ENCODE data around the gene HOXD3. TPM values are rescaled to one million over a fixed set of nuclear protein-coding genes. Genes with fewer than 3 reads are reported as not detected.

HOXD3 gene
- total RNA-seq, 2 experiments from 2014 or later: not detected

DNA sequence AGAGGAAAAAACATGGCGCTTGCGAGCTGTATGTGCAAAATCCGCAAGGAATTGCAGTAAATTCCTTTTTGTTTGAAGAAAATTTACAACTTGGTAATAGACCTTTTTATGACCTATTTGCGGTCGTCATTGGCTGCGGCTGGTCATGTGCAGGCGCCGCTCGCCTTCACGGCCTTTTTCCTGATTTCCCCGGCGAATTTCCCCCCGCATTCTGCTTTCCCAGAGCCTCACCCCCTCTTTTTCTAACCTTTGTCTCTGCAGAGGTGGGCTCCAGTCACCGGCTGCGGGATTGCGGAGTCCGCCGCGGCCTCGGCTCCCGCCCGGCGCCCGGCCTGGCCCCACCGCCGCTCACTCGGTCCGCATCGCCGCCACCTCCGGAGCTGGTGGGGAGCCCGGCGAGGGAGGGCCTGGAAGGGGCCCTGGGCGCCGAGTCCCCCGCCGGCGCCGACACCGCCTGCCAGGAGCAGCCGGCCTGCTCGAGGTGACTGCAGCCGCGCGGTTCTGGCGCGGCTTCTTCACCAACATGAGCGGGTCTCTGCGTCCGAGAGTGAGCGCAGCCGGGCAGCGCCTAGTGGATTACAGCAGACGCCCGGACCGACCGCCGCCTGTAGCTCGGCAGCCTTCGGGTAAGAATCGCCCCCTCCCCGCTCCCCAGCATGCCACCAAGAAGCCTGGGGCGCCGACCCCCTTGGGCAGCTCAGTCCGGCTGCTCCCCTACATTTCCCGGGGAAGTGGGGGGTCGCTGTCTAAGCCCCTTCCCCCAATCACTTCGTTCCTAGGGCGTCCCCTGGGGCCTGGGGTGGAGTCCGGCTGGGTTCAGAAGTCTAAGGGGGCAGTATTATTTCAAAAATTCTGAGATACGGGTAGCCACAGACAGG lies 20.5 kb upstream of the HOXD3 start:
- no peak overlapping the region for H3K4me3 Mint-ChIP-seq
- no peak overlapping the region for H3K27ac Mint-ChIP-seq
- H3K27me3 Mint-ChIP-seq: peaks cover 93% of the 10 kb centered on the region
- H3K36me3 Mint-ChIP-seq: peaks cover 9% of the 10 kb centered on the region
- no peak for DNase-seq
- H3K9me3 Mint-ChIP-seq: peaks cover 6% of the 10 kb centered on the region
- peaks cover 31% of the 10 kb centered on the region for H3K4me1 Mint-ChIP-seq

DNA sequence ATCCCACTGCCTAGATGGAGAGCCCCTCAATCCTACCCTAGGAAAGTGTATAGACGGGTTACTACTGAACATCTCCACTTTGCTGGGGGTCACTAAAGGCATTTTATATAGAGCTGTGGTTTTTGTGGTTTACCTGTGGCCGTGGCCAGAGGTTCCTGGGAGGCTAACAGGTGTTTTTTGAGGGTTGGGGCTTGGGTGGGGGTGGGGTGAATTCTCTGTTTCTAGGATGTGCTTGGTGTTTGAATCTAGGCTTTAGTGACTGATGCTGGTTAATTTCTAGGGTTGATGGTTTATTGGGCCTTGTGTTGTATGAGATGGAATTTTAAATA lies 19.9 kb upstream of the HOXD3 start:
- no peak overlapping the region for H3K27ac Mint-ChIP-seq
- peaks cover 9% of the 10 kb centered on the region for H3K36me3 Mint-ChIP-seq
- peaks cover 28% of the 10 kb centered on the region for H3K4me1 Mint-ChIP-seq
- DNase-seq: no peak
- H3K4me3 Mint-ChIP-seq: no peak overlapping the region
- peaks cover 95% of the 10 kb centered on the region for H3K27me3 Mint-ChIP-seq
- H3K9me3 Mint-ChIP-seq: peaks cover 6% of the 10 kb centered on the region

- no peak overlapping the region for H3K4me3 Mint-ChIP-seq
- H3K4me1 Mint-ChIP-seq: peaks cover 24% of the 10 kb centered on the region
- DNase-seq: no peak
Observed at GRCh38 chr2:176137906-176138305, 19.2 kb upstream of the HOXD3 start.

GRCh38 chr2:176138526-176138922 lies 18.6 kb upstream of the HOXD3 start:
- peaks cover 91% of the 10 kb centered on the region for H3K27me3 Mint-ChIP-seq
- peaks cover 6% of the 10 kb centered on the region for H3K9me3 Mint-ChIP-seq
- no peak overlapping the region for H3K4me3 Mint-ChIP-seq
- H3K36me3 Mint-ChIP-seq: peaks cover 9% of the 10 kb centered on the region
- no peak overlapping the region for H3K27ac Mint-ChIP-seq
- H3K4me1 Mint-ChIP-seq: peaks cover 22% of the 10 kb centered on the region
- DNase-seq: no peak

More at GRCh38 chr2:176137906-176138305, 19.2 kb upstream of the HOXD3 start:
- H3K36me3 Mint-ChIP-seq: peaks cover 9% of the 10 kb centered on the region
- peaks cover 91% of the 10 kb centered on the region for H3K27me3 Mint-ChIP-seq
- H3K9me3 Mint-ChIP-seq: peaks cover 6% of the 10 kb centered on the region
- H3K27ac Mint-ChIP-seq: no peak overlapping the region

- Mint-ChIP-seq H3K4me1 (peaks cover 22% of the 10 kb centered on the region), H3K9me3 (peaks cover 6% of the 10 kb centered on the region), H3K36me3 (peaks cover 9% of the 10 kb centered on the region), H3K4me3 (no peak overlapping the region), H3K27ac (no peak overlapping the region), H3K27me3 (peaks cover 91% of the 10 kb centered on the region)
- no peak for DNase-seq
Observed at GRCh38 chr2:176138923-176139660, 18.0 kb upstream of the HOXD3 start.

GRCh38 chr2:176139661-176140512 lies 17.2 kb upstream of the HOXD3 start:
- no peak for DNase-seq
- H3K27ac Mint-ChIP-seq: no peak overlapping the region
- H3K27me3 Mint-ChIP-seq: peaks cover 88% of the 10 kb centered on the region
- H3K36me3 Mint-ChIP-seq: peaks cover 9% of the 10 kb centered on the region
- H3K9me3 Mint-ChIP-seq: peaks cover 6% of the 10 kb centered on the region
- peak overlapping the region; percentile 14 for H3K4me3 Mint-ChIP-seq
- H3K4me1 Mint-ChIP-seq: peaks cover 22% of the 10 kb centered on the region

DNA sequence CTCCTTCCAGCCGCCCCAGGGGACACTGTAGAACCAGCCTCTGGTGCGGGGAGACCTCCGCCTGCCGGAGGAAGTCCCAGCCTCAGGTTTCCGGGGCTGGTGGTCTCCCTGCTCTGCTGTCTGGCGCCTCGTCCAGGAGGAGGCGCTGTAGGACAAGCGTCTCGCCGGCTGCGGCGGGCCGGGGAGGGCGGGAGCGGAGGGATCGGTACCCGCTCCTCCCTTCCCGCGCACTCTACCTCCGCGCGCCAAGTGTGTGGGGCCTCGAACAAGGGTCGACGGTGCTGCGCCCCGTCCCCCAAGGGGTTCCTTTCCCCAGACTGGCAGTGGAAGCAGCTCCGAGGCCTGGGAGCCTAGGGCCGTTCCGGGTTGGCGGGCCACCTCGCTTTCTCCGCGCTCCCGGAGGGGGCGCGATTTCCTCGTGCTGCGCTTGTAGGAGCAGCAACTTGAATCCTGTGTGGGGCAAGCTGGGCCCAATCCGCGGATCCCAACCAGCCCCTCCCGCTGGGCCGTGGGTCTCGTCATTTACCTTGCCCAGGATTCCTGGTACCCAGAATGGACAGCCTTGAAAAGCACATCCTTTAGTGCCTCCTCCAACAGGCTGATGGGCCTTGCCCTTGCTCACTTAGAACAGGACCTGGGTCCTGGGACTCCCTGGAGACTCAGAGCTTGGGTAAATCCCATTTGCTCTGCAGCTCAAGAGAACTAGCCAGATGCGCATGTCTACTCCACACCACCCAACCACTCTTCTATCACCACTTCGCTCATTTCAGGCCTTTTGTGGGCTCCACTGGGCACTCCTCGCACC lies 16.4 kb upstream of the HOXD3 start:
- Mint-ChIP-seq H3K36me3 (peaks cover 9% of the 10 kb centered on the region), H3K27ac (no peak overlapping the region), H3K4me1 (peaks cover 21% of the 10 kb centered on the region), H3K27me3 (peaks cover 87% of the 10 kb centered on the region), H3K9me3 (peaks cover 5% of the 10 kb centered on the region), H3K4me3 (peak overlapping the region; percentile 32)
- peak; percentile 83 for DNase-seq

DNA sequence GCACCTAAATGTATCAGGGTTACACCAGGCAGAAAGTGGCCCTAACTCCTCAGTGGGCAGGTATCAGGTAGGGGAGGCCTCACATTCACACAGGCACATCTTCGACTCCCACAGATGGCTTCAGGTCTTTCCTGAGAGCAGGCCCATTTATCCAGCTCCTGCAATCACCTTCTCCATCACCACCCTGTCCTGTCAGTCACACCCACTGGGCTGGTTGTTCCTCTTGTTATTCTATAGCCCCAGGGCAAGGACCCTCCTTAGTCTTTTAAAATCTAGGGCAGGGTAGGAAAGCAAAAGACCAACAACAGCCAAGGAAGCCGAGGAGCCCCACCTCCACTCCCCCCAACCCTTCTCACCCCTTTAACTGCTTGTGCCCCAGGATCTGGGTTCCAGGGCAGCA lies 14.8 kb upstream of the HOXD3 start:
- Mint-ChIP-seq H3K4me3 (no peak overlapping the region), H3K4me1 (peaks cover 17% of the 10 kb centered on the region), H3K27me3 (peaks cover 89% of the 10 kb centered on the region), H3K36me3 (peaks cover 8% of the 10 kb centered on the region), H3K9me3 (peaks cover 4% of the 10 kb centered on the region), H3K27ac (no peak overlapping the region)
- no peak for DNase-seq

DNA sequence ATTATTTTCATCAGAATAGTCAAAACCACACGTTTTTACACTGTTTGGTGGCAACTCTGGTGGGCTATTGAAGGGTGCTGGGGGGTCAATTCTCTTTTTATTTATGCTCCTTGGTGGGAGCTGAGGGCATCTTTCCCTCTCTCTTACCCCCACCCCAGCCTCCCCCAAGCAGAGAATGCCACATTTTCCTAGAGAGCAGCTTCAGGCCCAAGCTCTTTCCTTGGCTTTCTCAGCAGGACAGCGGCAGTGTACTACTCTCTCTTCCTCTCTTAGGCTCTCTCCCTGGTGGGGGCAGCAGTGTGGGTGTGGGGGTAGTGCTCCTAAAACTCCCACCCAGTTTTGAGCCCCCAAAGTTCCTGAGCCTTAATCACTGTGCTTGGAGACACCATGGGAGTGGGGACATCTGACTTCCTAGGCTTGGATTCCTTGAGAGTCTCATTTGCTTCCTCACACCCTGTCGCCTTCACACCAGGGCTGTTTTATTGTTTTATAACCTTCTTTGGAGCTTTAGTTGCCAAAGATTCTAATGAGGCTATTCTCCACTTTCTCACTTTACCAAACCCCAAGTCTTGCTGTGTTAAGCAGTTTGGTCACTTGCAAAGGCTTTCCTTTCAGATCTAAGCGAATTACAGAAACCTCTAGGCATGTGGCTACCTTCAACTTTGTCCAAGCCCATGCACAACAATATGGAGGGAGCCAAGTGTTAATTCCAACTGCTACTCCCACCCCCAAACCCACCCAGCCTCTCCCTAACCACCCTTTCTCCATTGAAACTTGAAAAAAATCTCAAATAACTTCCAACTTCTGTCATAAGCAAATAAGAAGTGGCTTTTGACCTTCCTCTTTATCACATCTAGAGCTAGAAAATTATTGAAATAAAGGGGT lies 11.8 kb upstream of the HOXD3 start:
- Mint-ChIP-seq H3K36me3 (no peaks in the 10 kb centered on the region), H3K27ac (no peak overlapping the region), H3K27me3 (peaks cover 89% of the 10 kb centered on the region), H3K4me3 (no peak overlapping the region), H3K4me1 (peaks cover 8% of the 10 kb centered on the region), H3K9me3 (no peaks in the 10 kb centered on the region)
- DNase-seq: no peak

DNA sequence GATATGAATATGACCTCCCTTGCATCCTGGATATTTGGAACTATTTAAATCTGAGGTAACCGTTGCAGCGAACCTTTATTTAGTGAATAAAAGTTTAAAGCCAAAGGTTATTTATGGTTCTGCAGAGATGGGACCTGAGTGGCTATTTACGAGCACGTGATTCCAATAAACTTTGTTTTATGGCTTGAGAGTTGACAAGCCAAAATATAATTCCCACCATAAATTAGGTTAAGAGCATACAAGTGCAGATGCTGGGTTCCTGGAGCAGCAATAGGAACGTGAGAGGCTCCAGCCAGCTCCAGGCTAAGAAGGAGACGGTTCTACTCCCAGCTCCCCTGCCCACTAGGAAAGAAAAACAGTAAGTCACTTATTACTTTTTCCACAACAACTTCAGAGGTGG lies 11.0 kb upstream of the HOXD3 start:
- Mint-ChIP-seq H3K27me3 (peaks cover 92% of the 10 kb centered on the region), H3K9me3 (no peaks in the 10 kb centered on the region), H3K27ac (no peak overlapping the region), H3K4me3 (no peak overlapping the region), H3K36me3 (no peaks in the 10 kb centered on the region), H3K4me1 (peaks cover 7% of the 10 kb centered on the region)
- DNase-seq: no peak

DNA sequence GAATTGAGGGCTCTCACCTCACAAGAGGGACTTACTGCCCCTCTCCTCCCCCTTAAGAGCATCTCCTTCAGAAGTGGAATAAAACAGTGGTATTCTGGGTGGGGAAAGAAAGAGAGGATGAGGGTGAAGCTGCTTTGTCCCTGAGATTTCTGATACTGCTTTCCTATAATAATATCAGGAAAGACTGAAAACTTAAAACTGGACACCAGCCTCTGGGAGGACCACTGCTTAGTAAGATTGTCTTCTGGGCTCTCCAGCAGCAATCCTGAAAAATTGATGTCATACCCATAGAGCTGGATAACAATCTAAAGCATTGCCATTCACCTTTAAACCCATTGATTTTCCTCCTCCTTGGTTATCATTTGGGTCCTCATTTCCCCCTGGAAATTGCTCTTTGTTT lies 10.5 kb upstream of the HOXD3 start:
- no peak overlapping the region for H3K27ac Mint-ChIP-seq
- H3K4me3 Mint-ChIP-seq: no peak overlapping the region
- H3K9me3 Mint-ChIP-seq: no peaks in the 10 kb centered on the region
- peaks cover 4% of the 10 kb centered on the region for H3K4me1 Mint-ChIP-seq
- DNase-seq: no peak
- H3K27me3 Mint-ChIP-seq: peaks cover 92% of the 10 kb centered on the region
- H3K36me3 Mint-ChIP-seq: no peaks in the 10 kb centered on the region

GRCh38 chr2:176147210-176147799 lies 9.8 kb upstream of the HOXD3 start:
- H3K4me1 Mint-ChIP-seq: peaks cover 4% of the 10 kb centered on the region
- no peaks in the 10 kb centered on the region for H3K36me3 Mint-ChIP-seq
- no peaks in the 10 kb centered on the region for H3K9me3 Mint-ChIP-seq
- H3K27ac Mint-ChIP-seq: no peak overlapping the region
- no peak for DNase-seq
- no peak overlapping the region for H3K4me3 Mint-ChIP-seq
- H3K27me3 Mint-ChIP-seq: peaks cover 93% of the 10 kb centered on the region

GRCh38 chr2:176147800-176148496 lies 9.2 kb upstream of the HOXD3 start:
- no peaks in the 10 kb centered on the region for H3K9me3 Mint-ChIP-seq
- peaks cover 95% of the 10 kb centered on the region for H3K27me3 Mint-ChIP-seq
- H3K4me1 Mint-ChIP-seq: peaks cover 6% of the 10 kb centered on the region
- DNase-seq: no peak
- no peaks in the 10 kb centered on the region for H3K36me3 Mint-ChIP-seq
- no peak overlapping the region for H3K4me3 Mint-ChIP-seq
- H3K27ac Mint-ChIP-seq: no peak overlapping the region

Measured in activated naive CD8-positive, alpha-beta T cell treated with anti-CD3 and anti-CD28 coated beads for 36 hours (primary cell).